H1 (cell line): ENCODE measurements around the gene GAPDH. TPM values are rescaled to one million over a fixed set of nuclear protein-coding genes. Genes with fewer than 3 reads are reported as not detected.

Source experiments
- NANOG ChIP-seq: IDR thresholded peaks from 2 replicates; pipeline ENCODE4 v1.6.1; 2011; ENCODE audit warnings: low read length, low read depth, mild to moderate bottlenecking, inconsistent platforms; ENCODE audit not compliant: insufficient read depth, poor library complexity, severe bottlenecking
- POLR2A ChIP-seq, 2 experiments: IDR thresholded peaks; 1 replicate in 1 of 2; 2 replicates in 1 of 2; pipeline ENCODE4 v1.6.1; 2011; ENCODE audit warnings: low read depth in 2 of 2, low read length in 2 of 2, mild to moderate bottlenecking in 2 of 2; ENCODE audit errors: control extremely low read depth in 1 of 2
- polyA plus RNA-seq, 7 experiments: library from polyadenylated mRNA; depleted of rRNA in 3 of 7; stranded (reverse) in 5 of 7; unstranded in 2 of 7; fragments of >200 nt in 5 of 7; fragments of 200-250 nt in 2 of 7; gene quantifications; 1 replicate in 5 of 7; 2 replicates in 1 of 7; 4 replicates in 1 of 7; pipeline versions ENCODE4 v1.2.1 to v1.2.3, GENCODE V29; 2011 to 2013; ENCODE audit warnings: missing spikeins in 2 of 7, mixed read lengths in 2 of 7
- total RNA-seq: library from RNA; stranded (reverse); fragmentation: NEBNext Ultra II Directional; extraction: Animal tissue kit (Norgen Biotek cat#: 25700); gene quantifications from 2 replicates; pipeline ENCODE4 v1.2.1, GENCODE V29; 2021

The GAPDH gene
- total and polyA plus RNA-seq, 2 of the 8 experiments (the other 6 are each of a cell fraction or from before 2014, with no cell fraction given), result 5,175 to 15,878 TPM

- TF ChIP-seq NANOG (no peak), POLR2A (IDR thresholded peaks at IDR 0.05; ENCODE audit: control extremely low read depth in 1 of 2, low read depth in 2 of 2, low read length in 2 of 2) (peak in 1 of 2 experiments; percentile 85; a peak in 1 of 3 replicates)
Measured at GRCh38 chr12:6533923-6534694, at the start of gene GAPDH (continued).
